Measurements from ENCODE around the gene ACP6. TPM values are rescaled to one million over a fixed set of nuclear protein-coding genes. Genes with fewer than 3 reads are reported as not detected.

ACP6 gene
- total RNA-seq, 1 donor from 2014 or later, result 10.5 TPM

GRCh38 chr1:147664206-147664605 lies 6.1 kb downstream of the ACP6 start:
- Mint-ChIP-seq H3K27ac (no peak overlapping the region), H3K27me3 (no peaks in the 10 kb centered on the region), H3K36me3 (ENCODE audit: low read depth) (no peaks in the 10 kb centered on the region), H3K4me3 (no peak overlapping the region), H3K9me3 (no peaks in the 10 kb centered on the region), H3K4me1 (peaks cover 5% of the 10 kb centered on the region)
- ATAC-seq (ENCODE audit: low read depth) (no peak), DNase-seq (no peak)
- ChIA-PET POLR2A (no interaction called here), CTCF (no interaction called here)
- no peak for TF ChIP-seq CTCF (IDR thresholded peaks at IDR 0.05)
- intact Hi-C loops (cut with micrococcal nuclease), result no loop called here

GRCh38 chr1:147654511-147654910 lies 15.8 kb downstream of the ACP6 start:
- POLR2A ChIA-PET, result no interaction called here
- H3K36me3 Mint-ChIP-seq (ENCODE audit: low read depth), result peaks cover 43% of the 10 kb centered on the region

GRCh38 chr1:147652306-147652705 lies 18.0 kb downstream of the ACP6 start:
- Mint-ChIP-seq H3K27ac (no peak overlapping the region), H3K4me3 (no peak overlapping the region), H3K36me3 (ENCODE audit: low read depth) (peaks cover 42% of the 10 kb centered on the region), H3K4me1 (no peaks in the 10 kb centered on the region), H3K27me3 (no peaks in the 10 kb centered on the region), H3K9me3 (no peaks in the 10 kb centered on the region)
- intact Hi-C loops (cut with micrococcal nuclease), result no loop called here
- DNase-seq (no peak), ATAC-seq (ENCODE audit: low read depth) (no peak)
- ChIA-PET CTCF (no interaction called here), POLR2A (no interaction called here)
- TF ChIP-seq CTCF (IDR thresholded peaks at IDR 0.05), result no peak

More at GRCh38 chr1:147654511-147654910, 15.8 kb downstream of the ACP6 start:
- H3K4me1 Mint-ChIP-seq, result no peaks in the 10 kb centered on the region
- no peaks in the 10 kb centered on the region for H3K9me3 Mint-ChIP-seq
- no peak for DNase-seq
- no peaks in the 10 kb centered on the region for H3K27me3 Mint-ChIP-seq
- CTCF ChIA-PET, result interaction anchor here (1.1 kb wide), 1 partner anchor 28 kb away, joined by 3 read pairs; no protein-coding TSS in a partner anchor
- no peak for TF ChIP-seq CTCF (IDR thresholded peaks at IDR 0.05)
- H3K4me3 Mint-ChIP-seq, result no peak overlapping the region
- no peak for ATAC-seq (ENCODE audit: low read depth)
- H3K27ac Mint-ChIP-seq, result no peak overlapping the region
- intact Hi-C loops (cut with micrococcal nuclease), result no loop called here

- no peaks in the 10 kb centered on the region for H3K27me3 Mint-ChIP-seq
- no peaks in the 10 kb centered on the region for H3K4me1 Mint-ChIP-seq
- no peak overlapping the region for H3K27ac Mint-ChIP-seq
- no peak for TF ChIP-seq CTCF (IDR thresholded peaks at IDR 0.05)
- no peak overlapping the region for H3K4me3 Mint-ChIP-seq
- no peaks in the 10 kb centered on the region for H3K9me3 Mint-ChIP-seq
- ATAC-seq (ENCODE audit: low read depth) (no peak), DNase-seq (no peak)
- H3K36me3 Mint-ChIP-seq (ENCODE audit: low read depth), result peaks cover 42% of the 10 kb centered on the region
- POLR2A ChIA-PET, result no interaction called here
- intact Hi-C loops (cut with micrococcal nuclease), result no loop called here
- CTCF ChIA-PET, result no interaction called here
Measured at GRCh38 chr1:147651466-147651865, 18.9 kb downstream of the ACP6 start.

- no peaks in the 10 kb centered on the region for H3K27me3 Mint-ChIP-seq
- ATAC-seq (ENCODE audit: low read depth), result no peak
- ChIA-PET CTCF (no interaction called here), POLR2A (no interaction called here)
- intact Hi-C loops (cut with micrococcal nuclease), result no loop called here
- H3K27ac Mint-ChIP-seq, result no peak overlapping the region
- TF ChIP-seq CTCF (IDR thresholded peaks at IDR 0.05), result no peak
- H3K4me3 Mint-ChIP-seq, result no peak overlapping the region
- DNase-seq, result no peak
- H3K9me3 Mint-ChIP-seq, result no peaks in the 10 kb centered on the region
- no peaks in the 10 kb centered on the region for H3K4me1 Mint-ChIP-seq
- H3K36me3 Mint-ChIP-seq (ENCODE audit: low read depth), result peaks cover 34% of the 10 kb centered on the region
Measured at GRCh38 chr1:147648933-147649332, 21.4 kb downstream of the ACP6 start.

Data from activated B cell treated with CpG ODN at 0.5 μM for 24 hours (primary cell).